Endothelial cell of umbilical vein (primary cell): ENCODE data around the gene CKB. TPM values are rescaled to one million over a fixed set of nuclear protein-coding genes. Genes with fewer than 3 reads are reported as not detected.

Experiments used
- BruUV-seq: library from RNA; stranded (reverse); fragments of 400-500 nt; replicated peaks from 2 replicates; lab custom pipeline; 2021; lab: Mats Ljungman, UMichigan
- CTCF ChIA-PET: fragments of 300-600, 350-600 bp; sonication (Branson Sonifier 250); formaldehyde crosslinking; loops from one replicate; lab custom pipeline; 2021; ENCODE audit warnings: antibody characterized with exemption, inconsistent platforms; lab: Charles Lee
- POLR2A ChIA-PET: fragments of 300-600, 350-600 bp; sonication (Branson Sonifier 250); formaldehyde crosslinking; loops from one replicate; lab custom pipeline; 2021; ENCODE audit warnings: antibody characterized with exemption, inconsistent platforms; lab: Charles Lee
- DNase-seq: peaks from one replicate; pipeline ENCODE4 v3.0.0-alpha.2; 2011; ENCODE audit warnings: low read depth, low spot score
- FAIRE-seq: peaks from 2 replicates; lab custom pipeline; 2011; peaks lifted over from hg19 to GRCh38; lab: Jason Lieb, UNC
- H2AFZ ChIP-seq: 2 replicates; pipeline ENCODE4 v1.6.0; 2012; ENCODE audit warnings: low read depth, low read length, control low read depth, inconsistent platforms
- H3K27ac ChIP-seq: 2 replicates; pipeline ENCODE4 v1.5.1; 2011; ENCODE audit warnings: low read depth, mild to moderate bottlenecking, control low read depth, low read length, moderate library complexity; ENCODE audit not compliant: insufficient read depth
- H3K27me3 ChIP-seq, 2 experiments: 2 replicates each; pipeline versions ENCODE4 v1.6.0 to v1.6.1; 2011; ENCODE audit warnings: low read length in 2 of 2, mixed read lengths in 1 of 2; ENCODE audit not compliant: control insufficient read depth in 2 of 2, insufficient read depth in 2 of 2
- H3K36me3 ChIP-seq, 2 experiments: 2 replicates in 1 of 2; 3 replicates in 1 of 2; pipeline ENCODE4 v1.5.1; 2011; ENCODE audit warnings: low read length in 2 of 2, mild to moderate bottlenecking in 1 of 2, moderate library complexity in 1 of 2; ENCODE audit not compliant: control insufficient read depth in 2 of 2, insufficient read depth in 2 of 2; ENCODE audit errors: extremely low read depth in 1 of 2
- H3K4me1 ChIP-seq: 3 replicates; pipeline ENCODE4 v1.5.1; 2011; ENCODE audit warnings: mild to moderate bottlenecking, low read length; ENCODE audit not compliant: control insufficient read depth, insufficient read depth; ENCODE audit errors: extremely low read depth
- H3K4me2 ChIP-seq: 2 replicates; pipeline ENCODE4 v1.6.1; 2011; ENCODE audit warnings: low read length, control low read depth, mixed read lengths; ENCODE audit not compliant: insufficient read depth
- H3K4me3 ChIP-seq, 3 experiments: fragments of 200-600 bp in 1 of 3; sonication (generic), shearing (Covaris generic) in 1 of 3; replicated peaks in 1 of 3; 2 replicates each; pipeline ENCODE4 v1.5.1; 2011 to 2016; ENCODE audit warnings: control low read depth in 3 of 3, low read length in 3 of 3, mild to moderate bottlenecking in 2 of 3, inconsistent platforms in 1 of 3, low read depth in 1 of 3, moderate library complexity in 1 of 3; ENCODE audit not compliant: insufficient read depth in 1 of 3
- H3K79me2 ChIP-seq: 2 replicates; pipeline ENCODE4 v1.6.0; 2012; ENCODE audit warnings: low read length, inconsistent platforms; ENCODE audit not compliant: control insufficient read depth, insufficient read depth
- H3K9ac ChIP-seq: replicated peaks from 2 replicates; pipeline ENCODE3; 2011; ENCODE audit warnings: low read length, control low read depth; ENCODE audit not compliant: insufficient read depth; ENCODE audit errors: extremely low read depth
- H3K9me1 ChIP-seq: replicated peaks from 3 replicates; pipeline ENCODE4 v1.6.0; 2011; ENCODE audit warnings: mild to moderate bottlenecking, low read length; ENCODE audit not compliant: control insufficient read depth, insufficient read depth; ENCODE audit errors: extremely low read depth
- H3K9me3 ChIP-seq: replicated peaks from 2 replicates; pipeline ENCODE4 v1.5.1; 2012; ENCODE audit warnings: low read length, inconsistent platforms; ENCODE audit not compliant: control insufficient read depth, insufficient read depth
- H4K20me1 ChIP-seq: replicated peaks from 2 replicates; pipeline ENCODE3; 2011; ENCODE audit warnings: mild to moderate bottlenecking, low read length; ENCODE audit not compliant: control insufficient read depth, insufficient read depth; ENCODE audit errors: extremely low read depth
- CTCF ChIP-seq, 2 donors: IDR thresholded peaks; 1 replicate in 1 of 2; 2 replicates in 1 of 2; pipeline ENCODE4 v1.5.1; 2011; ENCODE audit warnings: low read length in 2 of 2, mild to moderate bottlenecking in 2 of 2, moderate library complexity in 2 of 2, control low read depth in 1 of 2, inconsistent platforms in 1 of 2, low read depth in 1 of 2; ENCODE audit not compliant: insufficient read depth in 1 of 2; ENCODE audit errors: extremely low read depth in 1 of 2
- EZH2 ChIP-seq: IDR thresholded peaks from 2 replicates; pipeline ENCODE4 v1.6.1; 2012; ENCODE audit warnings: borderline replicate concordance, low read depth, mild to moderate bottlenecking, moderate library complexity, low read length, inconsistent platforms; ENCODE audit not compliant: severe bottlenecking
- FOS ChIP-seq: IDR thresholded peaks from 2 replicates; pipeline ENCODE4 v1.6.1; 2011; ENCODE audit warnings: mild to moderate bottlenecking, low read length, moderate library complexity, borderline replicate concordance; ENCODE audit not compliant: insufficient read depth
- GATA2 ChIP-seq: IDR thresholded peaks from 2 replicates; pipeline ENCODE4 v1.7.0; 2011; ENCODE audit warnings: low read depth, mild to moderate bottlenecking, moderate library complexity, mixed read lengths, low read length; ENCODE audit not compliant: insufficient read length, insufficient read depth
- JUN ChIP-seq: IDR thresholded peaks from 2 replicates; pipeline ENCODE4 v1.6.1; 2011; ENCODE audit warnings: borderline replicate concordance, low read depth; ENCODE audit not compliant: insufficient read length, insufficient read depth
- MAX ChIP-seq: IDR thresholded peaks from 2 replicates; pipeline ENCODE4 v1.6.1; 2011; ENCODE audit not compliant: insufficient read depth, insufficient read length
- MYC ChIP-seq: IDR thresholded peaks from one replicate; pipeline ENCODE4 v1.6.1; 2011; ENCODE audit warnings: mild to moderate bottlenecking, low read depth, low read length
- POLR2A ChIP-seq: IDR thresholded peaks from 2 replicates; pipeline ENCODE4 v1.6.1; 2012; ENCODE audit warnings: low read depth, mild to moderate bottlenecking, control low read depth, low read length
- POLR2AphosphoS5 ChIP-seq: IDR thresholded peaks from 2 replicates; pipeline ENCODE4 v1.6.1; 2012; ENCODE audit warnings: low read depth, mild to moderate bottlenecking, control low read depth, low read length, moderate library complexity; ENCODE audit not compliant: insufficient read depth
- dilution Hi-C: fragments of 300-500 bp; cut with MboI; formaldehyde crosslinking; loops from one replicate; pipeline ENCODE4 v1.15.0; 2019; ENCODE audit warnings: low sequenced_read_pairs; ENCODE audit not compliant: extremely low pct_ligation_motif_present
- intact Hi-C: fragments of 100-400 bp; cut with micrococcal nuclease; formaldehyde crosslinking; loops from one replicate; pipeline ENCODE4 v1.10.0; 2022
- polyA plus RNA-seq, 4 experiments: library from polyadenylated mRNA; depleted of rRNA in 3 of 4; stranded (reverse) in 3 of 4; unstranded in 1 of 4; fragments of >200 nt; gene quantifications; 2 replicates each; pipeline versions ENCODE4 v1.2.1 to v1.2.3, GENCODE V29; 2011 to 2012; ENCODE audit warnings: missing spikeins in 1 of 4
- total RNA-seq: library from RNA; stranded (reverse); gene quantifications from 2 replicates; pipeline ENCODE4 v1.2.3, GENCODE V29; 2021

CKB gene
- total and polyA plus RNA-seq, 2 donors (not counting 3 experiments of a cell fraction or from before 2014, with no cell fraction given) = 4.0 to 6.9 TPM

- no peak overlapping the region for H2AFZ ChIP-seq
- no TSS peak for BruUV-seq
- TF ChIP-seq POLR2AphosphoS5 = no peak
- no peak for TF ChIP-seq MYC
- TF ChIP-seq FOS = no peak
- TF ChIP-seq EZH2 = no peak
- no peak for TF ChIP-seq GATA2
- no peak for TF ChIP-seq CTCF (IDR thresholded peaks at IDR 0.05; ENCODE audit: extremely low read depth in 1 of 2, insufficient read depth in 1 of 2, low read depth in 1 of 2, low read length in 2 of 2)
- TF ChIP-seq JUN = no peak
- TF ChIP-seq POLR2A = no peak
- no peak for TF ChIP-seq MAX
- H3K27ac ChIP-seq = no peak overlapping the region
- no peaks in the 10 kb centered on the region for H4K20me1 ChIP-seq
- dilution Hi-C loops (no loop called here), intact Hi-C loops (loop anchor here (5.0 kb wide), 1 partner anchor 35 kb away; the partner anchor contains the start of genes BAG5 and COA8)
- DNase-seq (no peak), FAIRE-seq (no peak)
- H3K4me1 ChIP-seq = peaks cover 11% of the 10 kb centered on the region
- peaks cover 19 to 23% of the 10 kb centered on the region in 2 experiments for H3K27me3 ChIP-seq
- no peaks in the 10 kb centered on the region for H3K9me1 ChIP-seq
- ChIA-PET POLR2A (no interaction called here), CTCF (interaction anchor here (1.9 to 4.8 kb wide), 2 partner anchors 8 to 21 kb away, joined by 4 to 49 read pairs; no protein-coding TSS in a partner anchor)
- H3K79me2 ChIP-seq = peaks cover 21% of the 10 kb centered on the region
- no peaks in the 10 kb centered on the region for H3K36me3 ChIP-seq
- H3K9ac ChIP-seq = no peak overlapping the region
- H3K9me3 ChIP-seq = no peaks in the 10 kb centered on the region
- no peak overlapping the region for H3K4me2 ChIP-seq
- H3K4me3 ChIP-seq = no peak overlapping the region
Observed at GRCh38 chr14:103526914-103527248, 4.3 kb upstream of the CKB start.
